Upper lobe of left lung (tissue), 4 donors: Measurements from ENCODE around the gene ADAMTS3.

Experiments used
- CTCF ChIP-seq, 6 experiments: fragments of 450-650 bp in 4 of 6; fragments of 200-600 bp in 2 of 6; sonication (generic) in 2 of 6; IDR thresholded peaks; one replicate each; pipeline ENCODE4 v1.5.1; 2016 to 2019; ENCODE audit warnings: antibody characterized with exemption in 6 of 6
- POLR2A ChIP-seq, 4 donors: fragments of 450-650 bp; IDR thresholded peaks; one replicate each; pipeline ENCODE4 v1.5.1; 2016 to 2017; ENCODE audit warnings: antibody characterized with exemption in 4 of 4, mild to moderate bottlenecking in 2 of 4
- POLR2AphosphoS5 ChIP-seq, 2 donors: sonication (generic); formaldehyde crosslinking; IDR thresholded peaks; one replicate each; pipeline ENCODE4 v1.5.1; 2017; ENCODE audit warnings: antibody characterized with exemption in 2 of 2

GRCh38 chr4:72522440-72522839, 46.6 kb downstream of the ADAMTS3 start:
- TF ChIP-seq CTCF (IDR thresholded peaks at IDR 0.05) (no peak), POLR2A (IDR thresholded peaks at IDR 0.05) (no peak), POLR2AphosphoS5 (IDR thresholded peaks at IDR 0.05) (no peak)
